B cell (primary cell): ENCODE data around the gene COBL. TPM values are rescaled to one million over a fixed set of nuclear protein-coding genes. Genes with fewer than 3 reads are reported as not detected.

Experiments used
- ATAC-seq: fragments of 200-7000 bp; cut with Tn5 transposase; one replicate; pipeline ENCODE4 v1.10.0; 2021; ENCODE audit warnings: low read depth, mild to moderate bottlenecking, moderate number of reproducible peaks, moderate library complexity
- CTCF ChIA-PET: fragments of 350-600 bp; sonication (Branson Sonifier 250); formaldehyde crosslinking; loops from one replicate; lab custom pipeline; 2021; ENCODE audit warnings: antibody characterized with exemption, inconsistent platforms; lab: Charles Lee
- POLR2A ChIA-PET: fragments of 350-600 bp; sonication (Branson Sonifier 250); formaldehyde crosslinking; loops from one replicate; lab custom pipeline; 2021; ENCODE audit warnings: antibody characterized with exemption; lab: Charles Lee
- DNase-seq: peaks from one replicate; pipeline ENCODE4 v3.0.0; 2013
- H2AFZ ChIP-seq: 2 replicates; pipeline ENCODE4 v1.6.1; 2012; ENCODE audit warnings: mild to moderate bottlenecking, low read depth, low read length; ENCODE audit not compliant: insufficient read depth, poor library complexity, severe bottlenecking
- H3K27ac ChIP-seq, 2 donors: 1 replicate in 1 of 2; 2 replicates in 1 of 2; pipeline ENCODE4 v1.5.1; 2012 to 2013; ENCODE audit warnings: low read length in 2 of 2, mild to moderate bottlenecking in 2 of 2, moderate library complexity in 1 of 2
- H3K27me3 ChIP-seq, 4 experiments: fragments of 200-600 bp in 1 of 4; sonication (generic) in 1 of 4; replicated peaks in 1 of 4; 1 replicate in 2 of 4; 2 replicates in 2 of 4; pipeline versions ENCODE4 v1.6.1 to v1.7.0; 2013 to 2016; ENCODE audit warnings: low read length in 3 of 4, mild to moderate bottlenecking in 2 of 4, mixed read lengths in 1 of 4, moderate library complexity in 1 of 4; ENCODE audit not compliant: insufficient read depth in 4 of 4, control insufficient read depth in 3 of 4; ENCODE audit errors: control extremely low read depth in 1 of 4
- H3K36me3 ChIP-seq, 2 experiments: replicated peaks in 1 of 2; 1 replicate in 1 of 2; 2 replicates in 1 of 2; pipeline versions ENCODE4 v1.6.1 to v1.7.1; 2013; ENCODE audit warnings: low read length in 1 of 2; ENCODE audit not compliant: insufficient read depth in 2 of 2, control insufficient read depth in 1 of 2; ENCODE audit errors: control extremely low read depth in 1 of 2, extremely low read depth in 1 of 2
- H3K4me1 ChIP-seq, 2 donors: fragments of 200-600 bp in 1 of 2; sonication (generic) in 1 of 2; 1 replicate in 1 of 2; 2 replicates in 1 of 2; pipeline versions ENCODE4 v1.5.1 to v1.6.1; 2013 to 2017; ENCODE audit warnings: low read length in 2 of 2; ENCODE audit not compliant: control insufficient read depth in 2 of 2, insufficient read depth in 2 of 2
- H3K4me2 ChIP-seq: replicated peaks from 2 replicates; pipeline ENCODE3; 2012; ENCODE audit warnings: mild to moderate bottlenecking, low read depth, low read length; ENCODE audit not compliant: poor library complexity, severe bottlenecking
- H3K4me3 ChIP-seq, 5 experiments: fragments of 200-600 bp in 1 of 5; sonication (generic) in 1 of 5; 1 replicate in 3 of 5; 2 replicates in 2 of 5; pipeline versions ENCODE4 v1.5.1 to v1.7.0; 2011 to 2016; ENCODE audit warnings: low read length in 4 of 5, mild to moderate bottlenecking in 4 of 5, low read depth in 2 of 5, control low read depth in 1 of 5, moderate library complexity in 1 of 5; ENCODE audit not compliant: insufficient read depth in 1 of 5; ENCODE audit errors: control extremely low read depth in 1 of 5, extremely low read depth in 1 of 5
- H3K79me2 ChIP-seq: fragments of 200-600 bp; sonication (generic); one replicate; pipeline ENCODE4 v1.6.0; 2016; ENCODE audit warnings: low read length; ENCODE audit not compliant: control insufficient read depth, insufficient read depth
- H3K9ac ChIP-seq: fragments of 200-600 bp; sonication (generic); 2 replicates; pipeline ENCODE4 v1.6.1; 2017; ENCODE audit warnings: mild to moderate bottlenecking, low read length, moderate library complexity
- H3K9me3 ChIP-seq, 3 donors: one replicate each; pipeline versions ENCODE4 v1.6.1 to v1.7.1; 2013; ENCODE audit warnings: low read length in 2 of 3; ENCODE audit not compliant: control insufficient read depth in 2 of 3, insufficient read depth in 1 of 3; ENCODE audit errors: control extremely low read depth in 1 of 3
- H4K20me1 ChIP-seq: 2 replicates; pipeline ENCODE4 v1.6.0; 2012; ENCODE audit warnings: mild to moderate bottlenecking, low read length; ENCODE audit not compliant: insufficient read depth, control insufficient read depth, poor library complexity, severe bottlenecking
- H3K27ac Mint-ChIP-seq: one replicate; pipeline ENCODE4 v1.8.0; 2021; ENCODE audit warnings: mixed read lengths
- H3K27me3 Mint-ChIP-seq: one replicate; pipeline ENCODE4 v1.8.0; 2021; ENCODE audit warnings: mixed read lengths
- H3K4me1 Mint-ChIP-seq: one replicate; pipeline ENCODE4 v1.8.0; 2021; ENCODE audit warnings: mixed read lengths
- H3K4me3 Mint-ChIP-seq: one replicate; pipeline ENCODE4 v1.8.0; 2021; ENCODE audit warnings: mixed read lengths
- H3K9me3 Mint-ChIP-seq: one replicate; pipeline ENCODE4 v1.8.0; 2022; ENCODE audit warnings: mixed read lengths; ENCODE audit not compliant: insufficient read depth
- EZH2 ChIP-seq: IDR thresholded peaks from 2 replicates; pipeline ENCODE4 v1.6.1; 2012; ENCODE audit warnings: borderline replicate concordance, low read depth, mild to moderate bottlenecking, moderate library complexity, low read length; ENCODE audit not compliant: insufficient read depth, poor library complexity, severe bottlenecking
- WGBS: methylation state at CpG from one replicate; pipeline ENCODE4 v1.1.5; 2013; ENCODE audit warnings: missing lambda C conversion rate; ENCODE audit not compliant: insufficient coverage; 5-methylcytosine and 5-hydroxymethylcytosine counted together
- intact Hi-C: fragments of 100-400 bp; cut with micrococcal nuclease; formaldehyde crosslinking; loops from one replicate; pipeline ENCODE4 v1.10.0; 2022
- polyA plus RNA-seq: library from polyadenylated mRNA; depleted of rRNA; stranded (reverse); fragments of >200 nt; gene quantifications from 2 replicates; pipeline ENCODE4 v1.2.3, GENCODE V29; 2012
- total RNA-seq, 2 donors: library from RNA; stranded (reverse); fragments of 120-200 nt in 1 of 2; gene quantifications; 1 replicate in 1 of 2; 2 replicates in 1 of 2; pipeline versions ENCODE4 v1.2.3 to v1.2.4, GENCODE V29; 2013 to 2022
- TF ChIP-seq, protein P1 (sequence below): fragments of 200-600 bp; IDR thresholded peaks from one replicate; pipeline ENCODE4 v1.8.0; 2022; ENCODE audit warnings: antibody characterized with exemption, mild to moderate bottlenecking

The COBL gene
- total and polyA plus RNA-seq, 2 donors (not counting 1 experiment from before 2014, with no cell fraction given) = not detected

DNA sequence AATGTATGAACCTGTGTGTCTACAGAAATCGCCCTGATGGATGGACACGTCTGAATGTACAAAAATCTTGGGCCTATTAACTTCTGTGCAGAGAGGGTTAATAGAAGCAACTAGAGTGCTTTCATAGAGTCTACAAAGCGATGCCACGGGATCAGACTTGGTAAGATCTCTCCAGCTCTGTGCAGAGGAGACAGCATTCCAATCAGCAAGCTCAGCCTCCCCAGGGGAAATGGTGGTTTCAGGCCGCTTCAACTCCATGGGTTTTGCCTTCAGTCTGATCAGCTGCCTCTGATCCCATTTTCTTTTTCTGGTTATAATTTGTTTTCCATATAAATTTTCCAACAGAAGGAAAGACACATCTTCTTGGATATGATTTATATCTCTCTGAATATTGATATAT lies 35.1 kb upstream of the COBL start:
- DNase-seq (no peak), ATAC-seq (no peak)
- peaks cover 0 to 6% (median 0%) of the 10 kb centered on the region in 3 donors for H3K9me3 ChIP-seq
- Mint-ChIP-seq H3K4me1 (no peaks in the 10 kb centered on the region), H3K4me3 (no peak overlapping the region), H3K27ac (no peak overlapping the region), H3K9me3 (no peaks in the 10 kb centered on the region), H3K27me3 (no peaks in the 10 kb centered on the region)
- intact Hi-C loops = no loop called here
- H3K27ac ChIP-seq = no peak overlapping the region
- no peaks in the 10 kb centered on the region for H3K27me3 ChIP-seq
- H3K4me2 ChIP-seq = no peak overlapping the region
- no peaks in the 10 kb centered on the region for H4K20me1 ChIP-seq
- TF ChIP-seq, protein P1, sequence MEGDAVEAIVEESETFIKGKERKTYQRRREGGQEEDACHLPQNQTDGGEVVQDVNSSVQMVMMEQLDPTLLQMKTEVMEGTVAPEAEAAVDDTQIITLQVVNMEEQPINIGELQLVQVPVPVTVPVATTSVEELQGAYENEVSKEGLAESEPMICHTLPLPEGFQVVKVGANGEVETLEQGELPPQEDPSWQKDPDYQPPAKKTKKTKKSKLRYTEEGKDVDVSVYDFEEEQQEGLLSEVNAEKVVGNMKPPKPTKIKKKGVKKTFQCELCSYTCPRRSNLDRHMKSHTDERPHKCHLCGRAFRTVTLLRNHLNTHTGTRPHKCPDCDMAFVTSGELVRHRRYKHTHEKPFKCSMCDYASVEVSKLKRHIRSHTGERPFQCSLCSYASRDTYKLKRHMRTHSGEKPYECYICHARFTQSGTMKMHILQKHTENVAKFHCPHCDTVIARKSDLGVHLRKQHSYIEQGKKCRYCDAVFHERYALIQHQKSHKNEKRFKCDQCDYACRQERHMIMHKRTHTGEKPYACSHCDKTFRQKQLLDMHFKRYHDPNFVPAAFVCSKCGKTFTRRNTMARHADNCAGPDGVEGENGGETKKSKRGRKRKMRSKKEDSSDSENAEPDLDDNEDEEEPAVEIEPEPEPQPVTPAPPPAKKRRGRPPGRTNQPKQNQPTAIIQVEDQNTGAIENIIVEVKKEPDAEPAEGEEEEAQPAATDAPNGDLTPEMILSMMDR = no peak
- no peak for TF ChIP-seq EZH2
- 82% methylated on average over 4 of the region's 5 CpGs for WGBS
- H3K4me3 ChIP-seq = no peak overlapping the region
- no peaks in the 10 kb centered on the region for H3K4me1 ChIP-seq
- H3K9ac ChIP-seq = no peak overlapping the region
- ChIA-PET POLR2A (no interaction called here), CTCF (no interaction called here)
- no peaks in the 10 kb centered on the region for H3K36me3 ChIP-seq
- no peaks in the 10 kb centered on the region for H3K79me2 ChIP-seq
- no peak overlapping the region for H2AFZ ChIP-seq

DNA sequence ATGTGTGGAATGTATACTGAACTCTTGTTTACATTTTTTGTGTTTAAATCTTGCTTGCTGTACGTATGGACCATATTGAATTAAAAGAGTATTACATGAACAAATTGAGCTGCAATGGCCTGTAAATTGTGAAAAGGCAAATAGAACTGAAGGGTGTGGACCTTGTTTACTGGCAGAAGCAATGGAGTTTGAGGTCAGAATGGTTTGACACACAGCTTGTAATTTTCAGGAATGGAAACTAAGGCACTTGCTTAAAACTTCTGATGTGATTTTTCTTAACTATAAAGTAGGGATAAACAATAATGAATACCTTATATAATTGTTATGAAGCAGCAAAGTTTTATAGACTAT lies 33.9 kb upstream of the COBL start:
- no peak overlapping the region for H3K9ac ChIP-seq
- no peak overlapping the region for H3K4me3 ChIP-seq
- H2AFZ ChIP-seq = no peak overlapping the region
- ChIA-PET CTCF (no interaction called here), POLR2A (no interaction called here)
- Mint-ChIP-seq H3K27ac (no peak overlapping the region), H3K9me3 (no peaks in the 10 kb centered on the region), H3K4me3 (no peak overlapping the region), H3K27me3 (no peaks in the 10 kb centered on the region), H3K4me1 (no peaks in the 10 kb centered on the region)
- peaks cover 0 to 3% (median 0%) of the 10 kb centered on the region in 3 donors for H3K9me3 ChIP-seq
- 92% methylated on average over 1 of the region's 1 CpG for WGBS
- ATAC-seq (no peak), DNase-seq (no peak)
- H3K27me3 ChIP-seq = no peaks in the 10 kb centered on the region
- intact Hi-C loops = no loop called here
- TF ChIP-seq, protein P1 = no peak
- TF ChIP-seq EZH2 = no peak
- no peak overlapping the region for H3K27ac ChIP-seq
- H3K79me2 ChIP-seq = no peaks in the 10 kb centered on the region
- H3K4me2 ChIP-seq = no peak overlapping the region
- no peaks in the 10 kb centered on the region for H3K36me3 ChIP-seq
- no peaks in the 10 kb centered on the region for H3K4me1 ChIP-seq
- no peaks in the 10 kb centered on the region for H4K20me1 ChIP-seq
